GM19463 (cell line): ENCODE results near the gene SERPINB11.
"Not testable (repeated sequence)": the region's sequence is repeated elsewhere in the genome, so short reads cannot be mapped to it uniquely, and the experiment has no call there.

ENCODE experiments used
- ATAC-seq: cut with Tn5 transposase; IDR thresholded peaks from one replicate; pipeline ENCODE4 v1.9.1; 2021; ENCODE audit warnings: mild to moderate bottlenecking, moderate library complexity; ENCODE audit not compliant: unreplicated experiment

Gene SERPINB11

GRCh38 chr18:63725682-63726480, 23.1 kb downstream of the SERPINB11 start:
- ATAC-seq = no peak

DNA sequence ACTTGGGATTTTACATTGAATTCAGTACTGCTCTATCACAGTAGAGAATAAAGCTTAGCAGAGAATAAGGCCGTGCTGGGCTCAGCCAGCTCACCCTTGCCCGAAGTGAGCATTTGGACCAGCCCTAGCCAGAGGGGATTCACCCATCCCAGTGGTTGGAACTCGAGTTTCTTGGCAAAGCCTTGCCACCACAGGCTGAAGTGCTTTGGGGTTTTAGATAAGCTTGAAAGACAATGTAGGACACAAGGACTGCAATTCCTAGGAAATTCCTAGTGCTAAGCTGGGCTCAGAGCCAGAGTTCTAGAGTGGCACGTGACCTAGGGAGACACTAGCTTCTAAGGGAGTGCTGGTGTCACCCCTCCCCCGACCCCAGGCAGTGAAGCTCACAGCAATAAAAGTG, 28.0 kb downstream of the SERPINB11 start:
- ATAC-seq = no peak

- ATAC-seq = no peak
These were observed 28.5 kb downstream of the SERPINB11 start for GRCh38 chr18:63731215-63731614.

DNA sequence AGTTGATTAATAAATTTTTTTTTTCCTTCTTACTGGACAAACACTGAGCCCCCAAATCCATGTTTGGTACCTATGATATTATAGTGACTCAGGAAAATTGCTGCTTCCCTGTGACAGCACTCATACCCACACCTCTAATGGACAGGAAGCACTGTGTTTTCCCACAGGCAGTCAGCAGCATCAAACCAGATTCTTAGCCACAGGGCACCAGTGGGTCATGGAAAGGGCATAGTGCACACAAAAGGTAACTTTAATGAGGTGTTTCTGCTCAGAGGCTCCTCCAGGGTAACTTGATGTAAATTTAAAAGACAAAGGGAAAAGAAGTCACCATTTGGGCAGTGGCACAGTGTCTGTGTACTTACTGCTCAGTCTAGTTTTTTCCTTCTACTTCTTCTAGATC, 34.1 kb downstream of the SERPINB11 start:
- no peak for ATAC-seq

- ATAC-seq = no peak
These were observed 39.0 kb downstream of the SERPINB11 start for GRCh38 chr18:63741769-63742168.

GRCh38 chr18:63747006-63747405, 44.2 kb downstream of the SERPINB11 start:
- no peak for ATAC-seq

GRCh38 chr18:63749489-63749888, 46.7 kb downstream of the SERPINB11 start:
- no peak for ATAC-seq

DNA sequence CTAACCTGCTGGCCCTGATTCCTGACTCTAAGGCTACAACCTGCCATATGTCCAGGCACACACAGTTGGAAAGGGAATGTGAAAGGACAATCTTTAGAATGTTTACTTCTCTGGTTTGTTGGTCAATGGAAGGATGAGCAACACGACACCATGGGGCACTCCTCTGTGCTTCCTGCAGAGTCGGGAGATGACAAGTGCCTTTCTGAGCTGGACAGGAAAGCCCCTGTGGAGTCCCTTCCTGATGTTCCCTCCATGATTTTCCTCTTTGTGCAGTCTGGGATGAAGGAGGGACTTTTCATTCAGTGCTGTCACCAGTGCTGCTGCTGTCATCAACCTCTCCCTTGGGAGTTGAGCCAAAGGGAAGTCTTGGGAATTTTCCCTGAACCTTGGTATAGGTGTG, 49.9 kb downstream of the SERPINB11 start:
- no peak for ATAC-seq

GRCh38 chr18:63753676-63754075, 50.9 kb downstream of the SERPINB11 start:
- ATAC-seq = no peak

DNA sequence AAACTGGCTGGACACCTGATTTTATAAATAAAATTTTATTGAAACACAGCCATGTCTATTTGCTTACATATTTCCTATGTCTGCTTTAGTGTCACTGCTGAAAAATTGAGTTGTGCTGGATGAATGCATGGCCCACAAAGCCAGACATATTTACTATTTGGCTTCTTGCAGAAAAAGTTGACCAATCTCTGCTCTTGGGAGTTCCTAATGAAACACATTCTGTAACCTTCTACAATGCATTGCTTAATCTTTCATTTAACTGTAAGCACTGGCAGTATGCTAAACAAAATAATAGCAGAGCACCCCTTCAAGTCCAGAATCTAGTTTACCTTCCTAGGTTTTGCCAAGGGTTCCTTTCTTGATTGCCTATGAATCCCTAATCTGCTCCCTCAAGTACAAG, 54.8 kb downstream of the SERPINB11 start:
- no peak for ATAC-seq

- ATAC-seq = no peak
These were observed 56.0 kb downstream of the SERPINB11 start for GRCh38 chr18:63758615-63759240.

- not testable (repeated sequence) for ATAC-seq
These were observed 57.0 kb downstream of the SERPINB11 start for GRCh38 chr18:63759786-63760185.

- no peak for ATAC-seq
These were observed 59.8 kb downstream of the SERPINB11 start for GRCh38 chr18:63762518-63762917.

- ATAC-seq = no peak
These were observed 61.3 kb downstream of the SERPINB11 start for GRCh38 chr18:63763831-63764600.

GRCh38 chr18:63765837-63766236, 63.1 kb downstream of the SERPINB11 start:
- no peak for ATAC-seq
